ENCODE measurements around the gene RBPMS2. TPM values are rescaled to one million over a fixed set of nuclear protein-coding genes. Genes with fewer than 3 reads are reported as not detected.

The RBPMS2 gene
- total RNA-seq, 2 donors from 2014 or later = 0.26 to 0.33 TPM

DNA sequence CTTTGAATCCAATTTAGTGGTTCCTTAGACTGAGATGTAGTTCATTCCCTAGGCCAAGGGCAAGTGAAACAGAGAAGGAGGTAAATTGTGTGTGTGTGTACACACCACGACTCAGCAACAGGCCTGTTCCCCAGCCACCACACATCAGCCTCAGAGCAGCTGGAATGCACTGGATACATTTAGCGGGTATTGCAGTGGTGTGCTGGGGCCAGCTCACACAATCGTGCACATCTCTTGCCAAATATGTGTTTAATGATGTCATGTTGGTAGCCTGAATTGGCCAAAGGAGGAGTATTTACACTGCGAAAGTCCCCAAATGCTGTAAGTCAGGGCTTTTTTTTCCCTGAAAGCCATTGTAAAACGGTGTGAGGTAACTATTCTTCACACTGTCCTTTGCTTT is 82.3 kb downstream of the RBPMS2 start:
- H3K4me1 ChIP-seq = peaks cover 40% of the 10 kb centered on the region
- peak; percentile 41 to 74 (median 57) for DNase-seq
- ATAC-seq = peak; percentile 86
- TF ChIP-seq, protein P1, sequence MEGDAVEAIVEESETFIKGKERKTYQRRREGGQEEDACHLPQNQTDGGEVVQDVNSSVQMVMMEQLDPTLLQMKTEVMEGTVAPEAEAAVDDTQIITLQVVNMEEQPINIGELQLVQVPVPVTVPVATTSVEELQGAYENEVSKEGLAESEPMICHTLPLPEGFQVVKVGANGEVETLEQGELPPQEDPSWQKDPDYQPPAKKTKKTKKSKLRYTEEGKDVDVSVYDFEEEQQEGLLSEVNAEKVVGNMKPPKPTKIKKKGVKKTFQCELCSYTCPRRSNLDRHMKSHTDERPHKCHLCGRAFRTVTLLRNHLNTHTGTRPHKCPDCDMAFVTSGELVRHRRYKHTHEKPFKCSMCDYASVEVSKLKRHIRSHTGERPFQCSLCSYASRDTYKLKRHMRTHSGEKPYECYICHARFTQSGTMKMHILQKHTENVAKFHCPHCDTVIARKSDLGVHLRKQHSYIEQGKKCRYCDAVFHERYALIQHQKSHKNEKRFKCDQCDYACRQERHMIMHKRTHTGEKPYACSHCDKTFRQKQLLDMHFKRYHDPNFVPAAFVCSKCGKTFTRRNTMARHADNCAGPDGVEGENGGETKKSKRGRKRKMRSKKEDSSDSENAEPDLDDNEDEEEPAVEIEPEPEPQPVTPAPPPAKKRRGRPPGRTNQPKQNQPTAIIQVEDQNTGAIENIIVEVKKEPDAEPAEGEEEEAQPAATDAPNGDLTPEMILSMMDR (IDR thresholded peaks at IDR 0.05) = no peak
- TF ChIP-seq POLR2A (IDR thresholded peaks at IDR 0.05) = no peak
- H3K9me3 ChIP-seq = no peaks in the 10 kb centered on the region
- WGBS, 2 donors = 23 to 28% methylated on average over 2 to 5 of the region's 5 CpGs
- peak overlapping the region in 2 of 4 donors; percentile 36 to 44 for H3K27ac ChIP-seq
- no peaks in the 10 kb centered on the region for H3K27me3 ChIP-seq
- no peak overlapping the region for H3K4me3 ChIP-seq
- intact Hi-C loops (cut with DNase I) = no loop called here
- peaks cover 0 to 8% of the 10 kb centered on the region in 2 donors for H3K36me3 ChIP-seq (replicated peaks in 1 of 2; ENCODE audit: insufficient read depth in 1 of 2, low read depth in 2 of 2)

DNA sequence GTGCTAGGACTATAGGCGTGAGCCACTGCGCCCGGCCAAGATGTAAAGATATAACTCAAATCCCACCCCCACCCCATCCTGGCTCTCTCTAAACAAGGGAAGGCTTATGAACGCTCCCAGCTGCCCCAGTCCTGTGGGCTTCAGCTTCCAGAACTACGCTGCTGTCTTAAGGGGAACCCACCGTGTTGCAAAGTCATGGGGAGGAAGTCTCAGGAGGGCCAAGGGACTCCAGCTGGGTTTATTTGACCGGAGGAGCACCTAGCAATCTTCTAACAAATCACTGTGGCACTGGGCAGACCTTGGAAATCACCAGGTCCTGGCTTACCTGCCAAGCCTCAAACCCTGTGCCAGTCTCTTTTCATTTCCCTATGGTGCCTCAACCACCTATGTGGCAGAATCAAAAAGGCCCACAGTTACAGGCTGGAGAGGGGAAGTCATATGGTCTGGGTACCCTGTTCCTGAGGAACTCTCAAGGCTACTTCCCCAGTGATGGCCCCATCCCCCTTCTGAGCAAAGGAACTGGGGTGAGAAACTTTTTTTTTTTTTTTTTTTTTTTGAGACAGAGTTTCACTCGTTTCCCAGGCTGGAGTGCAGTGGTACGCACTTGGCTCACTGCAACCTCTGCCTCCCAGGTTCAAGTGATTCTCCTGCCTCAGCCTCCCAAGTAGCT is 83.4 kb downstream of the RBPMS2 start:
- H3K4me3 ChIP-seq = no peak overlapping the region
- H3K36me3 ChIP-seq (replicated peaks in 1 of 2; ENCODE audit: insufficient read depth in 1 of 2, low read depth in 2 of 2) = peaks cover 0 to 8% of the 10 kb centered on the region in 2 donors
- H3K27me3 ChIP-seq = no peaks in the 10 kb centered on the region
- WGBS, 2 donors = 77 to 84% methylated on average over 6 to 9 of the region's 9 CpGs
- intact Hi-C loops (cut with DNase I) = no loop called here
- H3K4me1 ChIP-seq = peaks cover 34% of the 10 kb centered on the region
- no peak for TF ChIP-seq POLR2A (IDR thresholded peaks at IDR 0.05)
- TF ChIP-seq, protein P1 (IDR thresholded peaks at IDR 0.05) = no peak
- no peaks in the 10 kb centered on the region for H3K9me3 ChIP-seq
- peak overlapping the region in 1 of 4 donors; percentile 35 for H3K27ac ChIP-seq
- DNase-seq (peak in 1 of 4 donors; percentile 59), ATAC-seq (no peak)

DNA sequence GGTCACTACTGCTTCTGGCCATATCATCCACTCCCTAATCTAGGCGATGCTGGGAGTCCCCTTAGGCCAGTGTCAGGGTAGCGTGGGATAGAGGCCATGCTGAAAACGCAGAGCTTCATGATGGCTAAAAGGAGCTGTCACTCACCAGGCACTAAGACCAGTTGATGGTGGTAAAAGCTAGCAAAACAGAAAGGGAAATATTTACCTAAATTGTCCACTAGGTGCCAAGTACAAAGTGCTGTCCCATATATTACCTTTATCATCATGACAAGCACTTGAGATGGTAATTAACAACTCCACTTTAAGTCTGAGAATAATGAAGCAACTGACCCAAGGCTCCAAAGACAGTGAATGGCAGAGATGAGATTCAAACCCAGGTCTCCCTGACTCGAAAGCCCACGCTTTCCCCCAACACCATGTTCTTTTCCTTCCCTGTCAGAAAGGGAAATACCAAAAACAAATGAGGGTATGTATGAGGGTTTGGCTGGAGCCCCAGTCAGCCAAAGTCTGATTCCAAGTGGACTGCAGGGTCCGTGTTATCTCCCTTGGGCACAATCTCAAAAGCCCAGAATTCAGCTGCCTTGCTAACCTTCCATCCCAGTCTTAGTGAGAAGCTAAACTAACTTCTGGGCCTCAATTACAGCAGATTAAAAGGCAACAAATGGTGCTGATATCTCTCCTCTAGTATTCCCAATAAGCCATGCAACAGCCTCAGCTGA is 84.7 kb downstream of the RBPMS2 start:
- intact Hi-C loops (cut with DNase I) = no loop called here
- Histone ChIP-seq H3K27me3 (no peaks in the 10 kb centered on the region), H3K9me3 (no peaks in the 10 kb centered on the region), H3K36me3 (replicated peaks in 1 of 2; ENCODE audit: insufficient read depth in 1 of 2, low read depth in 2 of 2) (peaks cover 0 to 8% of the 10 kb centered on the region in 2 donors), H3K27ac (peak overlapping the region in 2 of 4 donors; percentile 1 to 35), H3K4me1 (peaks cover 29% of the 10 kb centered on the region), H3K4me3 (no peak overlapping the region)
- WGBS, 2 donors = 66 to 75% methylated on average over 6 of the region's 6 CpGs
- ATAC-seq (no peak), DNase-seq (no peak)
- TF ChIP-seq, protein P1 (IDR thresholded peaks at IDR 0.05) = peak in 1 of 7 experiments; percentile 10
- TF ChIP-seq POLR2A (IDR thresholded peaks at IDR 0.05) = no peak

DNA sequence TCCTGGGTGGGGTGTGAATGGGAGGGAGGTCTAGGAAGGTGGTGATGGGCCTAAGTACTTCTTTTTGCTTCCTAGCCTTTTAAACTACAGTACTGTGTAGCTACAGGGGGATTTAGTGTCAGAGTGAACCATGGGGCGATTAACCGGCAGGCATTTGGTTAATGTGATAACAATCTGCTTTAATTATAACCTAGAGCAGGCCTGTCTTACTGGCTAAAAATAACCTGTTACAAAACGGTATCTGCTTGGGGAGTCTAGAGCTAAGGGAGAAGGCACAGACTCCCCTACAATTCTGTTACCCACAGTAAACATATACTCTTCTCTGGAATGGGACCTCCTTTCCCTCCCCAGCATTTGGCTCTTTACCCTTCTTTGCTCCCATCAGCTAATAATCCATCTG is 85.4 kb downstream of the RBPMS2 start:
- intact Hi-C loops (cut with DNase I) = no loop called here
- Histone ChIP-seq H3K36me3 (replicated peaks in 1 of 2; ENCODE audit: insufficient read depth in 1 of 2, low read depth in 2 of 2) (peaks cover 0 to 8% of the 10 kb centered on the region in 2 donors), H3K27me3 (no peaks in the 10 kb centered on the region), H3K4me3 (no peak overlapping the region), H3K4me1 (peaks cover 22% of the 10 kb centered on the region), H3K9me3 (no peaks in the 10 kb centered on the region), H3K27ac (no peak overlapping the region)
- TF ChIP-seq POLR2A (IDR thresholded peaks at IDR 0.05) = no peak
- TF ChIP-seq, protein P1 (IDR thresholded peaks at IDR 0.05) = no peak
- ATAC-seq = no peak
- 60 to 68% methylated on average over 3 of the region's 3 CpGs for WGBS, 2 donors
- no peak for DNase-seq

MicroRNAs within 50 kb of the gene (microRNA counts, 767-probe panel; counts per million panel counts)
- 0 to 736 counts per million in 2 donors for microRNA hsa-miR-1272

Small RNAs within 50 kb of the gene (microRNA-seq; reads per million reads assigned to microRNA genes)
- gene MIR1272 (ENCODE audit: borderline number of aligned reads in 2 of 2, borderline replicate concordance in 2 of 2) = 0 reads per million in 2 donors

Small RNAs within 50 kb of the gene (small RNA-seq; reads per million reads assigned to genes)
- not detected for gene AC100830.2
- not detected for gene MIR1272

Other genes starting within 250 kb of the RBPMS2 start
- gene PIF1, start 50.1 kb upstream of the RBPMS2 start, total RNA-seq = not detected
- gene PLEKHO2, start 66.3 kb upstream of the RBPMS2 start, total RNA-seq = 1 to 10 TPM; 7.0 to 9.9 TPM
- 10 to 100 TPM in 1 of 2 donors, 1 to 10 TPM in 1; 3.9 to 18.8 TPM for gene ANKDD1A, start 136.3 kb upstream of the RBPMS2 start, total RNA-seq
- 10 to 100 TPM; 33.0 to 46.4 TPM for gene SPG21, start 214.3 kb upstream of the RBPMS2 start, total RNA-seq